Lung (tissue), 12 donors: ENCODE measurements around the gene TTC23. TPM values are rescaled to one million over a fixed set of nuclear protein-coding genes. Genes with fewer than 3 reads are reported as not detected.

Source experiments
- ATAC-seq: fragments of 200-7000 bp; cut with Tn5 transposase; one replicate; pipeline ENCODE4 v1.9.1; 2020; ENCODE audit warnings: moderate number of reproducible peaks; ENCODE audit not compliant: insufficient read depth, low FRiP score
- DNase-seq, 3 donors: peaks; one replicate each; pipeline ENCODE4 v3.0.0-alpha.2; 2013 to 2017
- H3K27ac ChIP-seq, 2 donors: one replicate each; pipeline ENCODE4 v1.5.1; 2013; ENCODE audit warnings: mild to moderate bottlenecking in 2 of 2, moderate library complexity in 2 of 2, control low read depth in 1 of 2, inconsistent platforms in 1 of 2, low read depth in 1 of 2, low read length in 1 of 2
- H3K27me3 ChIP-seq, 3 donors: one replicate each; pipeline ENCODE4 v1.5.1; 2013; ENCODE audit warnings: low read length in 2 of 3; ENCODE audit not compliant: control insufficient read depth in 3 of 3, insufficient read depth in 3 of 3
- H3K36me3 ChIP-seq, 4 donors: one replicate each; pipeline ENCODE4 v1.5.1; 2013; ENCODE audit warnings: low read length in 4 of 4, mild to moderate bottlenecking in 1 of 4, moderate library complexity in 1 of 4; ENCODE audit not compliant: control insufficient read depth in 4 of 4, insufficient read depth in 4 of 4
- H3K4me1 ChIP-seq, 5 donors: one replicate each; pipeline ENCODE4 v1.5.1; 2013; ENCODE audit warnings: low read length in 5 of 5, mild to moderate bottlenecking in 2 of 5, moderate library complexity in 1 of 5; ENCODE audit not compliant: control insufficient read depth in 5 of 5, insufficient read depth in 5 of 5
- H3K4me3 ChIP-seq: one replicate; pipeline ENCODE4 v1.5.1; 2013; ENCODE audit warnings: mild to moderate bottlenecking, control low read depth, moderate library complexity
- H3K9ac ChIP-seq, 2 donors: one replicate each; pipeline ENCODE4 v1.5.1; 2013; ENCODE audit warnings: low read length in 2 of 2, control low read depth in 1 of 2; ENCODE audit not compliant: insufficient read depth in 1 of 2
- H3K9me3 ChIP-seq, 4 donors: one replicate each; pipeline ENCODE4 v1.5.1; 2013; ENCODE audit warnings: low read length in 3 of 4, mild to moderate bottlenecking in 1 of 4, moderate library complexity in 1 of 4; ENCODE audit not compliant: control insufficient read depth in 4 of 4, insufficient read depth in 3 of 4
- WGBS, 2 donors: extraction: QIAGEN DNeasy Blood & Tissue Kit; methylation state at CpG; one replicate each; pipeline ENCODE4 v1.1.7; 2013; 5-methylcytosine and 5-hydroxymethylcytosine counted together
- polyA plus RNA-seq, 2 donors: library from polyadenylated mRNA; stranded (reverse); fragments of 200-250 nt; gene quantifications; one replicate each; pipeline ENCODE4 v1.2.1, GENCODE V29; 2013
- total RNA-seq, 2 donors: library from RNA; depleted of rRNA in 1 of 2; stranded (reverse); fragments of >200 nt in 1 of 2; gene quantifications; one replicate each; pipeline ENCODE4 v1.2.1, GENCODE V29; 2014 to 2021
- TF ChIP-seq, protein P1 (sequence below): IDR thresholded peaks from 2 replicates; pipeline ENCODE4 v1.5.1; 2012; ENCODE audit warnings: mild to moderate bottlenecking; ENCODE audit errors: control extremely low read depth, extremely low read depth
- donor health status: control.
- donor health status: control.
- donor health status: Bipolar disorder and iron deficiency.
- donor health status: healthy.
- donor health status: DM: yes; HTN: yes; CAD: no.

The TTC23 gene
- total and polyA plus RNA-seq, 4 donors, result 6.2 to 48.5 (median 10.6) TPM

DNA sequence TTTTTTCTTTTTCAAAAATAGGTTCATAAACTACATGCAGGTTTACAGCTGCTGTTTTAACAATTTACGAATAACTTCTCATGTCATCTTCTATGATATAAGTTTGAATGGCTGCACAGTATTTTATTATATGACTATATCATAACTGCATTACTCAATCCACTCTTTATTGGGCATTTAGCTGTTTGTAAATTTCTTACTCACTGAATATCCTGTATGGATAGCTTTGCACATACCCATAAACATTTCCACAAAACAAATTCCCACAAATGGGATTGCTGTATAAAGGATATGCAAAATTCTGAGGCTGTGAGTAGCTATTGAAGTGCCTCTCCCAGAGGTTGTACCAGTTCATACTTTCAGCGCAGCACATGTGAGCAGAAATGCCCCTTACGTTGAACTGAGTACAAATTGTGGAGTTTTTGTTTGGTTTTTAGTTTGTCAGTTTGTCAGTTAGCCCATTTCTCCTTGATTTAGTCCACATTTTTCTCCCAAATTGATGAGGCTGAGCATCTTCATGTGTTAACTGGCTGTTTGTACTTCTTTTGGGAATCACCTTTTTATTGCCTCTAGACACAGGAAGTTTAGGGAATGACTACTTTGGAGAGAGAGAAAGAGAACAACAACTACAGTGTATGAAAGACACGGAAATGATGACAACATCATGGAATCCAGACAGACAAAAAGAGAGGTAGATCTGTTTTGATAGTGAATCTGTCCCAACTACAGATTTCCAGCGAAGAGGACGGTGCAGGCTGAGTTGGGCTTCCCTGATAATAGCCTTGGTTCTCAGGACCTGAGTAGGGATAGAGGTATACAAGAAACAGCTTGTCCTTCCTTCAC is 24.8 kb downstream of the TTC23 start:
- H3K4me3 ChIP-seq, result no peak overlapping the region
- TF ChIP-seq, protein P1, sequence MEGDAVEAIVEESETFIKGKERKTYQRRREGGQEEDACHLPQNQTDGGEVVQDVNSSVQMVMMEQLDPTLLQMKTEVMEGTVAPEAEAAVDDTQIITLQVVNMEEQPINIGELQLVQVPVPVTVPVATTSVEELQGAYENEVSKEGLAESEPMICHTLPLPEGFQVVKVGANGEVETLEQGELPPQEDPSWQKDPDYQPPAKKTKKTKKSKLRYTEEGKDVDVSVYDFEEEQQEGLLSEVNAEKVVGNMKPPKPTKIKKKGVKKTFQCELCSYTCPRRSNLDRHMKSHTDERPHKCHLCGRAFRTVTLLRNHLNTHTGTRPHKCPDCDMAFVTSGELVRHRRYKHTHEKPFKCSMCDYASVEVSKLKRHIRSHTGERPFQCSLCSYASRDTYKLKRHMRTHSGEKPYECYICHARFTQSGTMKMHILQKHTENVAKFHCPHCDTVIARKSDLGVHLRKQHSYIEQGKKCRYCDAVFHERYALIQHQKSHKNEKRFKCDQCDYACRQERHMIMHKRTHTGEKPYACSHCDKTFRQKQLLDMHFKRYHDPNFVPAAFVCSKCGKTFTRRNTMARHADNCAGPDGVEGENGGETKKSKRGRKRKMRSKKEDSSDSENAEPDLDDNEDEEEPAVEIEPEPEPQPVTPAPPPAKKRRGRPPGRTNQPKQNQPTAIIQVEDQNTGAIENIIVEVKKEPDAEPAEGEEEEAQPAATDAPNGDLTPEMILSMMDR, result no peak
- H3K27ac ChIP-seq, result no peak overlapping the region
- DNase-seq (no peak), ATAC-seq (no peak)
- H3K4me1 ChIP-seq, result no peaks in the 10 kb centered on the region
- no peaks in the 10 kb centered on the region for H3K9me3 ChIP-seq
- H3K9ac ChIP-seq, result no peak overlapping the region
- WGBS, 2 donors, result 93 to 95% methylated on average over 6 of the region's 6 CpGs
- H3K36me3 ChIP-seq, result peaks cover 14 to 32% (median 20%) of the 10 kb centered on the region in 4 donors
- no peaks in the 10 kb centered on the region for H3K27me3 ChIP-seq

DNA sequence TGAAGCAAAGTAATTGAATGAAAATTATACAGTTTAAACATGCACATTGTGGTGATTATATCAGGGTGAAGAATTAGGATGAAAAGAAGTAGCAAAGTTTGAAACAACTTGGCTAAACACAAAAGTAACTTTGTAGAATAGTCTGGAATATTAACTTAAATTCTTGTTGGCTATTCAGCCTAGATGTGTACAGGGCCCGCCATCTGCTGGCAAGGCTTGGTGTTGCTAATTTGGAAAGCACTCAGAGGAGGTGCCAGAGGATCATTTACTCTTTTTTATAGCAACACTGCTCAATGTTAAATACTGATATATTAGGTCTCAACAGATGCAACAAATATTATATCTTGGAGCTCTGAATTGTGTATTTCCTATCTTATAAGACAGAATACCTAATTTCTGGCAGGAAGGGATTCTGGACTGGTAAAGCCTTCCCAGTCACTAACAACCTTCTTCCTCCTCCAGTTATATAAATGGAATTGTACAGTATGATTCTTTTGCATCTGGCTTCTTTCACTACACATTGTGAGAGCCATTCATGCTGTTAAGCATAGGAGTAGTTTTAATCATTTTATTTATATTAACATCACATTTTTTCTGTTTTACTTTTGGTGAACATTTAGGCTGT is 36.1 kb downstream of the TTC23 start:
- Histone ChIP-seq H3K27me3 (no peaks in the 10 kb centered on the region), H3K4me3 (no peak overlapping the region), H3K9me3 (no peaks in the 10 kb centered on the region), H3K9ac (no peak overlapping the region), H3K4me1 (peaks cover 0 to 3% (median 0%) of the 10 kb centered on the region in 5 donors), H3K27ac (no peak overlapping the region), H3K36me3 (peaks cover 4 to 20% (median 8%) of the 10 kb centered on the region in 4 donors)
- ATAC-seq (no peak), DNase-seq (peak; percentile 77 to 82 (median 79))
- TF ChIP-seq, protein P1, result peak; percentile 82
- WGBS, 2 donors, result 6 to 7% methylated on average over 1 of the region's 1 CpG

DNA sequence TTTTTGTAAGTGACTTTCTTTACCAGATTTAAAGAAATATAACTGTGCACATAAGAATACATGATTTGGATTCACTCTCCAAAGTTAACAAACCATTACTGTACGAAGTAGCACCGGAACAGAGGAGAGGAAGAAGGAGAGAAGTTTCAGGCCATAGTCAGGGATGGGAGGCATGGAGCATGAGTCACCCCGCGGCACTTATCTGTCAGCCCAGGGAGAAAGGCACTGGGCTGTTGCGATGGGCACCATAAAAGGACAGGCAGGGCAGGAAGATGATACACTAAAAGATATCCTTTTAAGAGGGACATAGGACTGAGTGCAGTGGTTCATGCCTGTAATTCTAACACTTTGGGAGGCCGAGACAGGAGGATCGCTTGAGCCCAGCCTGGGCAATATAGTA is 37.0 kb downstream of the TTC23 start:
- TF ChIP-seq, protein P1, result no peak

More for the DNA sequence above, 37.0 kb downstream of the TTC23 start:
- Histone ChIP-seq H3K9ac (no peak overlapping the region), H3K27me3 (no peaks in the 10 kb centered on the region), H3K4me1 (peaks cover 0 to 3% (median 0%) of the 10 kb centered on the region in 5 donors), H3K9me3 (no peaks in the 10 kb centered on the region), H3K27ac (peak overlapping the region in 1 of 2 donors; percentile 73), H3K36me3 (peaks cover 0 to 15% (median under 1%) of the 10 kb centered on the region in 4 donors), H3K4me3 (no peak overlapping the region)
- DNase-seq, result no peak
- WGBS, 2 donors, result 89 to 90% methylated on average over 7 of the region's 7 CpGs
- no peak for ATAC-seq
